HCT116 (cell line): ENCODE data around the gene OR13J1. TPM values are rescaled to one million over a fixed set of nuclear protein-coding genes. Genes with fewer than 3 reads are reported as not detected.
A peak's percentile ranks its signal among the peaks of the same experiment; 100 is the strongest.

Experiments used
- ATAC-seq: fragments of 200-7000 bp; cut with Tn5 transposase; 2 replicates; pipeline ENCODE4 v1.9.1; 2020; ENCODE audit warnings: mild to moderate bottlenecking, moderate library complexity
- BruUV-seq: library from RNA; stranded (reverse); fragments of 400-500 nt; replicated peaks from 2 replicates; lab custom pipeline; 2021; lab: Mats Ljungman, UMichigan
- CTCF ChIA-PET: fragments of 300-600 bp; sonication (Branson Sonifier 250); formaldehyde crosslinking; loops from one replicate; lab custom pipeline; 2021; ENCODE audit warnings: antibody characterized with exemption; lab: Charles Lee
- POLR2A ChIA-PET: fragments of 300-600, 350-600 bp; sonication (Branson Sonifier 250); formaldehyde crosslinking; loops from one replicate; lab custom pipeline; 2021; ENCODE audit warnings: antibody characterized with exemption; lab: Charles Lee
- RAD21 ChIA-PET, 2 experiments: fragments of 300-600 bp; sonication (Branson Sonifier 250); formaldehyde crosslinking; loops; one replicate each; lab custom pipeline; 2023; ENCODE audit warnings: low total read pairs in 2 of 2; ENCODE audit not compliant: uncharacterized antibody in 2 of 2, unreplicated experiment in 2 of 2, low non-redundant PET in 1 of 2; lab: Charles Lee
- DNase-seq: peaks from one replicate; pipeline ENCODE4 v3.0.0-alpha.2; 2010; ENCODE audit warnings: low read depth, low spot score
- H2AFZ ChIP-seq: fragments of 200-600 bp; shearing (Covaris generic), sonication (generic); 2 replicates; pipeline ENCODE4 v1.6.1; 2017; ENCODE audit warnings: low read depth, mixed run types, mixed read lengths, antibody characterized with exemption, low read length; ENCODE audit not compliant: poor library complexity, severe bottlenecking
- H3K27ac ChIP-seq: 2 replicates; pipeline ENCODE4 v1.5.1; 2012; ENCODE audit warnings: low read depth, low read length
- H3K27me3 ChIP-seq: fragments of 200-600 bp; sonication (generic); 2 replicates; pipeline ENCODE4 v1.6.1; 2016; ENCODE audit warnings: mixed run types, low read length, mixed read lengths; ENCODE audit not compliant: insufficient read depth
- H3K36me3 ChIP-seq, 2 experiments: fragments of 200-500 bp in 1 of 2; fragments of 200-600 bp in 1 of 2; sonication (Bioruptor generic) in 1 of 2; sonication (generic) in 1 of 2; 2 replicates each; pipeline versions ENCODE4 v1.5.1 to v1.6.1; 2014 to 2016; ENCODE audit warnings: low read length in 2 of 2, inconsistent platforms in 1 of 2, mixed read lengths in 1 of 2, mixed run types in 1 of 2; ENCODE audit not compliant: insufficient read depth in 2 of 2, control insufficient read depth in 1 of 2
- H3K4me1 ChIP-seq, 2 experiments: fragments of 200-600 bp in 1 of 2; sonication (generic) in 1 of 2; 2 replicates each; pipeline versions ENCODE4 v1.5.1 to v1.6.1; 2012 to 2017; ENCODE audit warnings: low read length in 2 of 2, inconsistent platforms in 1 of 2, mild to moderate bottlenecking in 1 of 2, mixed read lengths in 1 of 2, mixed run types in 1 of 2, moderate library complexity in 1 of 2; ENCODE audit not compliant: insufficient read depth in 2 of 2, control insufficient read depth in 1 of 2
- H3K4me2 ChIP-seq: fragments of 200-600 bp; sonication (generic); 2 replicates; pipeline ENCODE4 v1.6.1; 2017; ENCODE audit warnings: mixed run types, low read length, mixed read lengths
- H3K4me3 ChIP-seq, 2 experiments: fragments of 200-600 bp in 1 of 2; sonication (generic) in 1 of 2; replicated peaks in 1 of 2; 2 replicates each; pipeline ENCODE4 v1.5.1; 2011 to 2016; ENCODE audit warnings: low read length in 2 of 2, control low read depth in 1 of 2, low read depth in 1 of 2, mild to moderate bottlenecking in 1 of 2, mixed read lengths in 1 of 2, mixed run types in 1 of 2
- H3K79me2 ChIP-seq: fragments of 200-600 bp; sonication (generic); 2 replicates; pipeline ENCODE4 v1.6.1; 2017; ENCODE audit warnings: mild to moderate bottlenecking, mixed run types, low read length, moderate library complexity, mixed read lengths; ENCODE audit not compliant: insufficient read depth
- H3K9ac ChIP-seq: fragments of 200-600 bp; sonication (generic); 2 replicates; pipeline ENCODE4 v1.6.1; 2016; ENCODE audit warnings: low read length, mixed read lengths
- H3K9me2 ChIP-seq: fragments of 200-600 bp; sonication (generic), shearing (Covaris generic); 2 replicates; pipeline ENCODE4 v1.6.1; 2017; ENCODE audit warnings: mixed run types, mild to moderate bottlenecking, moderate library complexity; ENCODE audit not compliant: insufficient read depth
- H3K9me3 ChIP-seq, 2 experiments: fragments of 200-500 bp in 1 of 2; fragments of 200-600 bp in 1 of 2; sonication (Bioruptor generic) in 1 of 2; sonication (generic) in 1 of 2; 2 replicates each; pipeline ENCODE4 v1.6.1; 2014 to 2017; ENCODE audit warnings: low read length in 2 of 2, mixed read lengths in 2 of 2, inconsistent platforms in 1 of 2, low read depth in 1 of 2, mild to moderate bottlenecking in 1 of 2, mixed run types in 1 of 2, moderate library complexity in 1 of 2; ENCODE audit not compliant: control insufficient read depth in 1 of 2, insufficient read depth in 1 of 2
- H4K20me1 ChIP-seq: fragments of 200-600 bp; sonication (generic), shearing (Covaris generic); 2 replicates; pipeline ENCODE4 v1.6.1; 2017; ENCODE audit warnings: mixed run types, mild to moderate bottlenecking, moderate library complexity; ENCODE audit not compliant: insufficient read depth
- CTCF ChIP-seq, 3 experiments: fragments of 200-600 bp in 1 of 3; sonication (generic) in 1 of 3; IDR thresholded peaks in 2 of 3; conservative IDR thresholded peaks in 1 of 3; 2 replicates each; pipeline ENCODE4 v1.5.1; 2012 to 2017; ENCODE audit warnings: low read depth in 2 of 3, low read length in 2 of 3, antibody characterized with exemption in 1 of 3, borderline replicate concordance in 1 of 3, control low read depth in 1 of 3, mild to moderate bottlenecking in 1 of 3, mixed read lengths in 1 of 3, mixed run types in 1 of 3, moderate library complexity in 1 of 3; ENCODE audit not compliant: insufficient read depth in 1 of 3
- EZH2 ChIP-seq: fragments of 200-600 bp; sonication (generic); IDR thresholded peaks from 2 replicates; pipeline ENCODE4 v1.6.1; 2017; ENCODE audit warnings: antibody characterized with exemption, mixed run types
- intact Hi-C: fragments of 100-400 bp; cut with micrococcal nuclease; formaldehyde crosslinking; loops from 2 replicates; pipeline ENCODE4 v1.10.0; 2022
- total RNA-seq: library from RNA; stranded (reverse); gene quantifications from one replicate; pipeline ENCODE4 v1.2.1, GENCODE V29; 2021; ENCODE audit not compliant: unreplicated experiment

Gene OR13J1
- total RNA-seq, 1 experiment from 2014 or later, result not detected

DNA sequence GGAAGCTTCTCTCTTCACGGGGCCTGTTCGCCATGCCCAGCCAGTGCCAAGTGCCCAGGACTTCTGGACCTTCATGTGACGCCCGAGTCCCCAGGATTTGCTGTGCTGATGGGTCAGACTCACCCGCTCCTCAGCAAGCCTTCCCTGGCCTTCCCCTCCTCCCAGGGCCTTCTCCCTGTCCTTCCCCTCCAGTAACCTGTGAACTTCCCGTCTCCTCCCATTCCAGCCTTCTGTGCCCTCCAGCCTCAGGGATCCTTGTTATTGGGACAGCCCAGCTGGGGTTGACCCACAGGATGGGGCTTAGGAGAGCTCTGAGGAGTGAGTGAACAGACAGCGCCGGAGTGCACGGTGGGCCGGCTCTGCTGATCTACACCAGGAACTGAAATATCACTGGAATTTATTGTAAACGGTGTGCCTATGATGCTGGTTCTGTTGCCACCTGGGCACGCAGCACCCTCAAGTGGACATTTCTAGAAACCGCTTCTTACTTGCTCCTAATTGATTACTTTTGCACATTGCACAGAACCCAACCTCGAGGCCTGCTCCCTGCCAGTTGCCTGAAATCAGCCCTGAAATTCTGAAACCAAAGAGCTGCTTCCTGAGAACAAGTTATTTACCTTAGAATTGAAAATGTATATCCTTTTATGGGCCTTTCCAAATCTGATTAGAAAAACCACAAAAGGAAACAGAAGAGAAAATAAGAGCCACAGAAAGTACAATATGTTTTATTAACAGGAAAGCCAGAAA, 40.6 kb upstream of the OR13J1 start:
- DNase-seq, result peak; percentile 66
- Histone ChIP-seq H3K4me3 (no peak overlapping the region), H3K27me3 (no peaks in the 10 kb centered on the region), H3K9ac (peak overlapping the region; percentile 12; the same call in 1 of the 2 replicates), H3K36me3 (no peaks in the 10 kb centered on the region), H2AFZ (peak overlapping the region; percentile 83), H3K27ac (no peak overlapping the region; the same call in 1 of the 2 replicates), H3K9me3 (no peaks in the 10 kb centered on the region), H3K9me2 (no peaks in the 10 kb centered on the region), H4K20me1 (no peaks in the 10 kb centered on the region), H3K4me1 (peaks cover 36 to 55% of the 10 kb centered on the region in 2 experiments), H3K79me2 (no peaks in the 10 kb centered on the region), H3K4me2 (peak overlapping the region; percentile 22; the same call in 1 of the 2 replicates)
- TF ChIP-seq EZH2, result no peak
- TF ChIP-seq CTCF (IDR thresholded peaks at IDR 0.05 in 2 of 3, conservative IDR thresholded peaks at IDR 0.05 in 1 of 3; ENCODE audit: borderline replicate concordance in 1 of 3, insufficient read depth in 1 of 3, low read depth in 2 of 3, low read length in 2 of 3), result peak in 2 of 3 experiments; percentile 72 to 74; a peak in 4 of 6 replicates
- ATAC-seq, result peak; percentile 58
- CTCF ChIA-PET, result interaction anchor here (0.7 to 2.4 kb wide), 9 partner anchors 8 to 121 kb away, joined by 3 to 8 read pairs (median 5); no protein-coding TSS in a partner anchor
- no TSS peak for BruUV-seq
- POLR2A ChIA-PET, result no interaction called here
- intact Hi-C loops, result loop anchor here (1.0 kb wide), 1 partner anchor 120 kb away; no protein-coding TSS in a partner anchor
- RAD21 ChIA-PET, result interaction anchor here in 1 of 2 experiments (1.4 kb wide), 1 partner anchor 35 kb away, joined by 6 read pairs; no protein-coding TSS in a partner anchor
